K562 (cell line): ENCODE data around the gene FOXRED2. TPM values are rescaled to one million over a fixed set of nuclear protein-coding genes. Genes with fewer than 3 reads are reported as not detected.

Experiments
- AFF1 ChIP-seq, 2 experiments: fragments of 450-650 bp; IDR thresholded peaks; 2 replicates each; pipeline ENCODE4 v1.6.1; 2018; ENCODE audit warnings: mild to moderate bottlenecking in 2 of 2, low read depth in 1 of 2; ENCODE audit not compliant: partially characterized antibody in 2 of 2
- ARID3B ChIP-seq: fragments of 250-450 bp; sonication (Bioruptor Pico); IDR thresholded peaks from 2 replicates; pipeline ENCODE4 v1.4.0; 2020; ENCODE audit warnings: borderline replicate concordance
- CHD1 ChIP-seq: fragments of 200-600 bp; sonication (generic); IDR thresholded peaks from one replicate; pipeline ENCODE4 v1.6.1; 2012; ENCODE audit warnings: mild to moderate bottlenecking, moderate library complexity, low read length, inconsistent platforms
- ELK1 ChIP-seq: sonication (generic); formaldehyde crosslinking; IDR thresholded peaks from 2 replicates; pipeline ENCODE4 v1.8.1; 2022; ENCODE audit warnings: missing genetic modification reagents
- HES1 ChIP-seq: fragments of 450-650 bp; IDR thresholded peaks from 2 replicates; pipeline ENCODE4 v1.6.1; 2016; ENCODE audit warnings: low read depth, mild to moderate bottlenecking, moderate library complexity
- HOXB6 ChIP-seq: fragments of 250-450 bp; sonication (Bioruptor Pico); IDR thresholded peaks from 2 replicates; pipeline ENCODE4 v1.5.1; 2022; ENCODE audit warnings: mild to moderate bottlenecking, borderline replicate concordance
- KDM4B ChIP-seq, 2 experiments: fragments of 450-650 bp in 1 of 2; sonication (generic) in 1 of 2; IDR thresholded peaks; 2 replicates each; pipeline ENCODE4 v1.6.1; 2016 to 2017; ENCODE audit warnings: borderline replicate concordance in 2 of 2, antibody characterized with exemption in 1 of 2, low read depth in 1 of 2, mild to moderate bottlenecking in 1 of 2
- MXI1 ChIP-seq: IDR thresholded peaks from 2 replicates; pipeline ENCODE4 v1.6.1; 2011; ENCODE audit warnings: low read depth, mild to moderate bottlenecking, improper control_type of control experiment, low read length
- RFX1 ChIP-seq: fragments of 450-650 bp; IDR thresholded peaks from 2 replicates; pipeline ENCODE4 v1.6.1; 2016; ENCODE audit warnings: mild to moderate bottlenecking, moderate library complexity
- SNIP1 ChIP-seq: fragments of 450-650 bp; IDR thresholded peaks from 2 replicates; pipeline ENCODE4 v1.7.1; 2017; ENCODE audit warnings: low read depth, mild to moderate bottlenecking
- ZC3H11A ChIP-seq: IDR thresholded peaks from 2 replicates; pipeline ENCODE4 v1.6.1; 2012; ENCODE audit warnings: low read depth, low read length, improper control_type of control experiment
- ZNF407 ChIP-seq: fragments of 450-650 bp; IDR thresholded peaks from 2 replicates; pipeline ENCODE4 v1.6.1; 2016; ENCODE audit warnings: low read depth
- polyA plus RNA-seq, 8 experiments: library from polyadenylated mRNA; depleted of rRNA in 4 of 8; stranded (reverse) in 5 of 8; unstranded in 3 of 8; fragments of >200 nt; fragmentation: Nextera tagmentation in 2 of 8; fragmentation: Illumina TruSeq in 1 of 8; extraction: Ambion mirVana in 2 of 8; extraction: Trizol in 1 of 8; gene quantifications; 2 replicates each; pipeline versions ENCODE4 v1.2.1 to v1.2.3, GENCODE V29; 2011 to 2014; ENCODE audit warnings: inconsistent platforms in 1 of 8, missing spikeins in 1 of 8
- total RNA-seq, 7 experiments: library from RNA; depleted of rRNA in 6 of 7; stranded (reverse); fragments of >200 nt in 6 of 7; fragmentation: Illumina TruSeq in 2 of 7; extraction: Trizol in 2 of 7; gene quantifications; 2 replicates each; pipeline versions ENCODE4 v1.2.1 to v1.2.3, GENCODE V29; 2011 to 2021; ENCODE audit warnings: low replicate concordance in 1 of 7

FOXRED2 gene
- total and polyA plus RNA-seq, 9 of the 15 experiments (the other 6 are each of a cell fraction or from before 2014, with no cell fraction given), result 2.8 to 48.4 (median 7.8) TPM

GRCh38 chr22:36478966-36479365 lies 27.9 kb downstream of the FOXRED2 start (continued):
- no peak for TF ChIP-seq KDM4B (IDR thresholded peaks at IDR 0.05; ENCODE audit: borderline replicate concordance in 2 of 2, low read depth in 1 of 2)
- TF ChIP-seq HES1, result 0 out of 2 replicates have a peak, but pooled peaks have one; percentile 18
- TF ChIP-seq MXI1, result no peak
- TF ChIP-seq AFF1 (IDR thresholded peaks at IDR 0.05; ENCODE audit: low read depth in 1 of 2, partially characterized antibody in 2 of 2), result no peak
- TF ChIP-seq ZC3H11A, result no peak
- TF ChIP-seq RFX1, result no peak
- no peak for TF ChIP-seq SNIP1
- TF ChIP-seq HOXB6 (CRISPR knock-in tag), result no peak
- no peak for TF ChIP-seq ZNF407
- no peak for TF ChIP-seq ELK1 (CRISPR knock-in tag)
- no peak for TF ChIP-seq ARID3B (CRISPR knock-in tag)
- TF ChIP-seq CHD1, result no peak
